Activated CD8-positive, alpha-beta memory T cell treated with anti-CD3 and anti-CD28 coated beads, Interleukin-2, amount 50 U/mL, for 1 hour (primary cell): ENCODE measurements around the gene FFAR3.

Experiments used
- DNase-seq: peaks from one replicate; pipeline ENCODE4 v3.0.0-alpha.2; 2020; ENCODE audit errors: extremely low read depth

Gene FFAR3

DNA sequence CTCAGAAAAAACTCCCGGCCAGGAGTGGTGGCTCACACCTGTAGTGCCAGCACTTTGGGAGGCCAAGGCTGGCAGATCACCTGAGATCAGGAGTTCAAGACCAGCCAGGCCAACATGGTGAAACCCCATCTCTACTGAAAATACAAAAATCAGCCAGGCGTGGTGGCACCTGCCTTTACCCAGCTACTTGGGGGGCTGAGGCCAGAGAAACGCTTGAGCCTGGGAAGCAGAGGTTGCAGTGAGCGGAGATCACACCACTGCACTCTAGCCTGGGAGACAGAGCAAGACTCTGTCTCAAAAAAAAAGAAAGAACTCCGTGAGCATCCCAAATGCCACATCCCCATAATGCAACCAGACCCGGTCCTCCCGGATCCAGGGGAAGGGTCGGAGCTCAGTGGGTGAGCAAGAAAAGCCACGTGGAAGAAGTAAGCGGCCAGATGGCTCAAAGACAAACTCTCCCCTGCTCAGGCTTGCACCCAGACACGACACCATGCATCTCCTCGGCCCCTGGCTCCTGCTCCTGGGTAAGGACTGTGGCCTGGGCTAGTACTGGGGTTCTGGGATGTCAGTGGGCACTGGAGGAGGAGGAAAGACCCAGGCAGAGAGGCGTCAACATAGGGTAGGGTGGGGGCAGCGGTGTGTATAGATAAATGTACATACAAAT lies 26.6 kb upstream of the FFAR3 start:
- no peak for DNase-seq

DNA sequence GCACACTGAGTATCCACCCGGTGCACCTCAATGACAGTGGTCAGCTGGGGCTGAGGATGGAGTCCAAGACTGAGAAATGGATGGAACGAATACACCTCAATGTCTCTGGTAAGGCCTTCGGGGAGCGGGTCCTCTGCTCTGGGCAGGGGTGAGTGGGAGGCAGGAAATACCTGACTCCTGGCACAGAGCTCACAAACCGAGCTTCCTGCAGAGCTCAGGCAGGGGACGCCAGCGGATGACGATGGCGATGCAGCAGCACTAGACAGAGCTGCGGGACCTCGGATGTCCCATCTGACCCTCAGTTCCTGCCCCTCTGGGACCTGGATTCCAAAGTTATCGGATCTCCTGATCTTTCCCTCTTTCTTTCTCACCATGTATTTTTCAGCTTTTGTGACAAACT lies 25.4 kb upstream of the FFAR3 start:
- DNase-seq = no peak

DNA sequence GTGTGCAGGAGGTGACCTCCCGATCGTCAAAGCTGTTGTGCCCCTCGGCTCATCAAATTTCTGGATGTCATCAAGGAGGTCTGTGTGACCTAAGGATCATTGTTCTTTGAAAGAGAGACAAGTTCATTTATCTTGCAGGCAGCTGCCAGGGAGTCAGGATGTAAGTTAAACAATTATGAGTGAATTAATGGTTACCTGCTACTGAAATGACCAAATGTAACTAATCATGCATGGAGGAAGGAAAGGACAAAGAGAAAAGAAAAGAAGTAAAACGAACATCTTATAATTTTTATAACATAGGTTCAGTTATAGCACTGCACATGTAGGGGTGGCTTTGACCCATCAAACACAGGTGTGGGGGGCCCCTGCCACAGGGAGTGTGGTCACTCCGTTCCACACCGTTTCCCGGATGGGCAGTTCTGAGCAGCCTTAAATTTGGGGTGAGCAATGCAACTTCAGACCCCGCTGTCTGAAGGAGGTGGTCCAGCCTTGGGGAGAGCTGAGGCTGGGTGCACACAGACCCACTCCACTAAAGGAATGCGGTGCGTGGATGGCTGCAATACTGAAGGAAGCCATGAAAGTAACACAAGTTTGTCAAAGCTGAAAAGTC lies 24.0 kb upstream of the FFAR3 start:
- DNase-seq = no peak

- no peak for DNase-seq
These were observed 21.9 kb upstream of the FFAR3 start for GRCh38 chr19:35336166-35336955.

DNA sequence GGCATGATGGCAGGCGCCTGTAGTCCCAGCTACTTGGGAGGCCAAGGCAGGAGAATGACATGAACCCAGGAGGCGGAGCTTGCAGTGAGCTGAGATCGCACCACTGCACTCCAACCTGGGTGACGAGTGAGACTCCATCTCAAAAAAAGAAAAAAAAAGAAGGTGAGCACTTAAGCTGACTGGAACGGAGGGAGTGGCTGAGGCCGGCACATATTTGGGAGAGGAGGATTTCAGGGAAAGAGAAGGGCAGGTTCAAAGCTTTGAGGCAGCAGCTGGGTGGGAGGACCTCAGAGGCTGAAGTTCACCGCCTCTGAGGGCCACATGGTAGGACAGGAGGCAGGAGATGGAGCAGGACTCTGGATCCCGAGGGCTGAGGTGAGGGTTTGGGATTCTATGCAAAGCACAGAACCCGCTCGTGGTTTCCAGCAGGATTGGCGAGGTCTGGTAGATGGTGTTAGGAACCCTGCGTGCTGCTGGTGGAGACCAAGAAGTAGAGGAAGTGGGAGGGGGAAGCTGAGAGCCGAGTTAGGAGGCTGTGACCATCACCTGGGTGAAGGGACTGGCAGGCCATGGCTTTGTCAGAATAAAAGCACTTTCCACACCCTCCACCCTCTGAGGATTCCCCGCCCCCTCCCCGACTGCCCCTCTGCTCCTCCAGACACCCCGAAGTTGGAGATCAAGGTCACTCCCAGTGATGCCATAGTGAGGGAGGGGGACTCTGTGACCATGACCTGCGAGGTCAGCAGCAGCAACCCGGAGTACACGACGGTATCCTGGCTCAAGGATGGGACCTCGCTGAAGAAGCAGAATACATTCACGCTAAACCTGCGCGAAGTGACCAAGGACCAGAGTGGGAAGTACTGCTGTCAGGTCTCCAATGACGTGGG lies 20.9 kb upstream of the FFAR3 start:
- no peak for DNase-seq

DNA sequence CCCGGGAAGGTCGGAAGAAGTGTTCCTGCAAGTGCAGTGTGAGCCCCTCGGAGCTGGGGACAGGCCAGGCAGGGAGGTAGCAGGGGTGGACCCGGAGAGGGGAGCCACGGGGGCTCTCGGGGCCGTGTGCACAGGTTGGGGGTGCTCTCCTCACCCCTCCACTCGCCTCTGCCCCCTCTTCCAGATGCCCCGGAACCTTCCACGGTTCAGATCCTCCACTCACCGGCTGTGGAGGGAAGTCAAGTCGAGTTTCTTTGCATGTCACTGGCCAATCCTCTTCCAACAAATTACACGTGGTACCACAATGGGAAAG lies 20.3 kb upstream of the FFAR3 start:
- DNase-seq = no peak

GRCh38 chr19:35340431-35340830 lies 17.8 kb upstream of the FFAR3 start:
- DNase-seq = no peak

GRCh38 chr19:35341006-35341405 lies 17.3 kb upstream of the FFAR3 start:
- no peak for DNase-seq

DNA sequence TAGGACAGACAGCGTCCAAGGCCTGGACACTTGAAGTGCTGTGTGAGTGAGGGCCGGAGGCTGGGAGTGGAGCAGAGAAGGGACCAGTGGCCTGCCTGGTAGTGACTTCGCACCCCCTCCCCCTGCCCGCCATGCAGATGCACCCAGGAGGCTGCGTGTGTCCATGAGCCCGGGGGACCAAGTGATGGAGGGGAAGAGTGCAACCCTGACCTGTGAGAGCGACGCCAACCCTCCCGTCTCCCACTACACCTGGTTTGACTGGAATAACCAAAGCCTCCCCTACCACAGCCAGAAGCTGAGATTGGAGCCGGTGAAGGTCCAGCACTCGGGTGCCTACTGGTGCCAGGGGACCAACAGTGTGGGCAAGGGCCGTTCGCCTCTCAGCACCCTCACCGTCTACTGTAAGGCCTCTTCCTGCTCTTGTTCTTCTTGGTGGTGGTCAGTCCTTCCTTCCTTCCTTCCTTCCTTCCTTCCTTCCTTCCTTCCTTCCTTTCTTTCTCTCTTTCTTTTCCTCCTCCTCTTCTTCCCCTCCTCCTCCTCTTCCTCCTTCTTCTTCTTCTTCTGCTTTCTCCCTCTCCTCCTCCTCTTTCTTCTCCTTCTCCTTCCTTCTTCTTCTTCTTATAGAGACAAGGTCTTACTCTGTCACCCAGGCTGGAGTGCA lies 16.6 kb upstream of the FFAR3 start:
- no peak for DNase-seq

DNA sequence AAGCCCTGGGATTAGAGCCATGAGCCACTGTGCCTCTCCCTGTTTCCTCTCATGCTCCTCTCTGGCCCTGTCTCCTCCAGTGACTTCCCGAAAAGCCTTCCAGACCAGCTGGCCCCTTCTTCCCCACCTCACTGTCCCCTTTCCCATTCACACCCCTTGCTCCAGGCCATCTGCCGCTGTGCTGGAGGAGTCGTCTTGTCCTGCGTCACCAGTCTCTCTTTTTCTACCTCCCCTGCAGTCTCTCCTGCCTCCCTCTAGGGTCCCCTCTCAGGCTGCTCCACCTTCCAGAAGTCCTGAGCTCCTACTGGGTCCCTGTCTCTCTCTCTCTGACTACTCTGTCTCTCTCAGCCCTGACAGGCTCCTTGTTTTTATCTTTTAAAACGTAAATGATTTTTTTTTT lies 15.8 kb upstream of the FFAR3 start:
- DNase-seq = no peak

DNA sequence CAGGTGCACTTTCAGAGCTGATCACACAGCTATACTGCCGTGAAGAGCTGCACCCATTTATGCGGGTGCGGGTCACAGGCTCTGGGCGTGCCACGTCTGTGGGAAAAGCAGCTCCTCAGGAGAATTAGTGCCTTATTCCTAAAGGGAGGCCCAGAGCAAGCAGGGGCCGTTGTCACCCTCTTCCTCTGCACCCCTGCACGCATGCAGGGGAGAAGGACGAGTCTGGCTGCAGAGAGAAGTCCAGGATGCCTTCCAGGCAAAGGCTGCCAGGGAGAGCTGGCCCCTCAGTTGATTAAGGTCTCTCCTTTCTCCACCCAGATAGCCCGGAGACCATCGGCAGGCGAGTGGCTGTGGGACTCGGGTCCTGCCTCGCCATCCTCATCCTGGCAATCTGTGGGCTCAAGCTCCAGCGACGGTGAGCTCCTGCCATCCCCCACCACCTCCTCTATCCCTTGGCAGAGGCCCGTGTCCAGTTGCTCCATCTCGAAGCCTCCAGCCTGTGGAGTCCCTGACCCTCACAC lies 13.7 kb upstream of the FFAR3 start:
- no peak for DNase-seq

- no peak for DNase-seq
These were observed 12.6 kb upstream of the FFAR3 start for GRCh38 chr19:35345671-35346111.

DNA sequence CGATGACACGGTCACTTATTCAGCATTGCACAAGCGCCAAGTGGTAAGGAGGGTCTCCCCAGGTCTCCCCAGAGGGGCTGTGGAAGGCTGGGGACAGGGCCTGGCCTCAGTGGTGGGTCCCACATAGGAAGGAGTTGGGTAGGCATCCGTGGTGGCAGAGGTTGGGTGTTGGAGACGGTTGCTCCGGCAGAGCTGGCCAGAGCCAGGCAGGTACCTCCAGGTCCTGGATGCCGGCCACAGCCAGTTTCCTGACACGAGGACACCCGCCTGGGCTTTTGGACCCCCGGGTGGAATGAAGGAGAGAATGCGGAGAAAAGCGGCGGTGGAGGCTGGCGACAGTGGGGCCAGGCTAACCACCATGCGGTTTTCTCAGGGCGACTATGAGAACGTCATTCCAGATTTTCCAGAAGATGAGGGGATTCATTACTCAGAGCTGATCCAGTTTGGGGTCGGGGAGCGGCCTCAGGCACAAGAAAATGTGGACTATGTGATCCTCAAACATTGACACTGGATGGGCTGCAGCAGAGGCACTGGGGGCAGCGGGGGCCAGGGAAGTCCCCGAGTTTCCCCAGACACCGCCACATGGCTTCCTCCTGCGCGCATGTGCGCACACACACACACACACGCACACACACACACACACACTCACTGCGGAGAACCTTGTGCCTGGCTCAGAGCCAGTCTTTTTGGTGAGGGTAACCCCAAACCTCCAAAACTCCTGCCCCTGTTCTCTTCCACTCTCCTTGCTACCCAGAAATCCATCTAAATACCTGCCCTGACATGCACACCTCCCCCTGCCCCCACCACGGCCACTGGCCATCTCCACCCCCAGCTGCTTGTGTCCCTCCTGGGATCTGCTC lies 11.8 kb upstream of the FFAR3 start:
- peak; percentile 52 for DNase-seq

- no peak for DNase-seq
These were observed 10.9 kb upstream of the FFAR3 start, which contains the start of gene FFAR1 for GRCh38 chr19:35347171-35347929. FFAR1 (plus strand) TSS chr19:35347902; CDS start chr19:35351552, 3,650 bp downstream.

DNA sequence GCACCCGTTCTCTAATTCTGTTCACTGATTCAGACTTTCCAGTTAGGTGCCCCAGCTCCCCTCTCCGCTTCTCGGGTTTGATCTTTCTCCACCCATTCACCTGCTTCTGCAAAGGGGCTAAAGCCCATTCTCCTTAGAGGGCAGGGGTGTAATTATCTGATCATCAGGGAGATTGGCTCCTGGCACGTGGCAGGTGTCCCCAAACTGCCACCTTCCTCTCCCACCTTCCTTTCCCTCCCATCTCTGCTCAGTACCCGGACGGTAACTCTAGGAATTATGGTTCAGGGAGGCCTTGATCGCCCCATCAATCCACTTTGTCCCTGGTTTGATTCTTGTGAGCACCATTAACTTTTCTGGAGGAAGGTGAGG lies 10.3 kb upstream of the FFAR3 start:
- DNase-seq = no peak

- DNase-seq = no peak
These were observed 9.2 kb upstream of the FFAR3 start for GRCh38 chr19:35348911-35349611.

DNA sequence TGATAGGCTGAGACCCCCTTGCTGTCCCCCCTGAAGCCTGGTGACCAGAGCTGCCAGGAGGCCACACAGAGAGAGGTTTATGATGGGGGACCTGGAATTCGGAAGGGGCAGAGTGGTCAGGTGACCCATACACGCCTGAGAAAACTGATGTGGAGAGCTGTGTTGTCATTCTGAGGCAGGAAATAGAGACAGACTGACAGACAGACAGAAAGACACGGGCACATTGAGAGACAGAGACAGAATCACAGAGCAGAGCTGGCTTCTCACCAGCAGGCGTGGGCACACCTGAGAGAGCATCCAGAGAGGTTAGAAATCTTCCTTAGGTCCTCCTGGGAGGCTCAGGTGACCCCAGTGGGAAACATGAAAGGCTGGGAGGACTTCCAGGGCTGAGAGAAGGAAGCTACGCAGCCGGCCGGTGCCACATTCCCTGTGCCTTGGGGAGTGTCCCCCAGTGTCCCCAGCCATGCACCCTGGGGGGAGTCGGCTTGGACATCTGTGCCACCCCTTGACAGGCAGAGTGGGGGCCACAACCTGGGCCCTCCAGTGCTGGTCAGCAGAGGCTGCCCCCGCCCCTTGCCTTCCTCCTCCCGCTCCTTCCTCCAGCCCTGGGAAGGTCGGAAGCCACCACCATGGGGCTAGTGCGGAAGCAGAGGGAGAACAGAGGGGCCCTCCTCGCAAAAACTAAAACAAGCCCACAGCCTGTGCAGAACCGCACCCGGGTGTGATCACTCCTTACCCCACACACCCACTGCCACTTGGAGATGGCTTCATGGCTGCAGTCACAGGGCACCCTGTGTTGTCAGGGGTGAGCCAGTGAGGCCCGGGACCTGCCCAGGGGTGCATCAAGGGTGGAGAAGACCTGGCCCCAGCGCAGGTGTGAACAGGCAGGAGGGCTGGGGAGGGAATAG lies 8.4 kb upstream of the FFAR3 start:
- DNase-seq = no peak

DNA sequence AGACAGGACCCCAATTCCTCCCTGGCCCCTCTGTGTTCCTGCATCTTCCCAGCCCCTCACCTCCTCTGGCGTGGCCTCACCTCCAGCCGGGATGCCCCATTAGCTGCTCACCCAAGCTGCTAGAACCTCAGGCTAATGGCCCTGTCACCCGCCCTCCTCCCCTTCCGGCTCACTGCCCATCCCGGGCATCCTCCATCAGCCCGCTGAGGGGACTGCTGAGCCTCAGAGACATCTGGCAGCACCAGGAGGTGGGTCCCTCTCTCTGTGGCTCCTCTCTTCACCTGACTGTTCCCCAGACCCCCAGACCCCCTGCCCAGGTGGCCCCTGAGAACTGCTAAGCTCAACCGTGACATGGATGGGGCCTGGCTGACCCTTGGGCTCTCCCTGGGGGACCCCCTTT lies 7.7 kb upstream of the FFAR3 start:
- DNase-seq = no peak
